ENCODE results near the gene ECD. TPM values are rescaled to one million over a fixed set of nuclear protein-coding genes. Genes with fewer than 3 reads are reported as not detected.

The ECD gene
- total RNA-seq (2014; rRNA removed; shearing (Covaris generic); ENCODE audit: low replicate concordance) = 38.3 and 39.6 TPM in 2 replicates

GRCh38 chr10:73167783-73168464 is at the start of gene ECD, which contains the start of gene FAM149B1:
ECD (minus strand) TSS chr10:73168008; CDS start chr10:73163937, 4,071 bp downstream.
FAM149B1 (plus strand) TSS chr10:73168119; CDS start chr10:73168340, 221 bp downstream.
- peak; percentile 94 for DNase-seq
- H3K27me3 ChIP-seq = no peaks in the 10 kb centered on the region
- no peaks in the 10 kb centered on the region; the same call in 1 of the 2 replicates for H3K9me3 ChIP-seq
- H3K36me3 ChIP-seq = peaks cover 28% of the 10 kb centered on the region
- peak within 1 kb of the TSS; percentile 68 for H3K4me3 ChIP-seq

- no peak for DNase-seq
- Histone ChIP-seq H3K4me3 (no peak overlapping the region), H3K36me3 (peaks cover 5% of the 10 kb centered on the region), H3K27me3 (no peaks in the 10 kb centered on the region), H3K9me3 (no peaks in the 10 kb centered on the region)
These were observed 47.9 kb upstream of the ECD start for GRCh38 chr10:73215749-73216148.

GRCh38 chr10:73211106-73211811 is 43.5 kb upstream of the ECD start:
- Histone ChIP-seq H3K27me3 (no peaks in the 10 kb centered on the region), H3K36me3 (no peaks in the 10 kb centered on the region; the same call in none of the 2 replicates), H3K4me3 (no peak overlapping the region), H3K9me3 (no peaks in the 10 kb centered on the region; the same call in 1 of the 2 replicates)
- no peak for DNase-seq

GRCh38 chr10:73210395-73211105 is 42.7 kb upstream of the ECD start:
- DNase-seq = no peak
- Histone ChIP-seq H3K27me3 (no peaks in the 10 kb centered on the region), H3K36me3 (no peaks in the 10 kb centered on the region; the same call in none of the 2 replicates), H3K9me3 (no peaks in the 10 kb centered on the region; the same call in 1 of the 2 replicates), H3K4me3 (no peak overlapping the region)

GRCh38 chr10:73209705-73210104 is 41.9 kb upstream of the ECD start:
- DNase-seq = no peak
- H3K4me3 ChIP-seq = no peak overlapping the region
- no peaks in the 10 kb centered on the region; the same call in 1 of the 2 replicates for H3K9me3 ChIP-seq

GRCh38 chr10:73207883-73208282 is 40.1 kb upstream of the ECD start:
- Histone ChIP-seq H3K9me3 (no peaks in the 10 kb centered on the region; the same call in 1 of the 2 replicates), H3K4me3 (no peak overlapping the region), H3K27me3 (no peaks in the 10 kb centered on the region), H3K36me3 (no peaks in the 10 kb centered on the region; the same call in none of the 2 replicates)
- peak; percentile 22 for DNase-seq

More at GRCh38 chr10:73209705-73210104, 41.9 kb upstream of the ECD start:
- no peaks in the 10 kb centered on the region; the same call in none of the 2 replicates for H3K36me3 ChIP-seq
- no peaks in the 10 kb centered on the region for H3K27me3 ChIP-seq

GRCh38 chr10:73206385-73206784 is 38.6 kb upstream of the ECD start:
- Histone ChIP-seq H3K36me3 (no peaks in the 10 kb centered on the region; the same call in none of the 2 replicates), H3K27me3 (no peaks in the 10 kb centered on the region), H3K9me3 (no peaks in the 10 kb centered on the region; the same call in 1 of the 2 replicates), H3K4me3 (no peak overlapping the region)
- no peak for DNase-seq

GRCh38 chr10:73205890-73206289 is 38.1 kb upstream of the ECD start:
- Histone ChIP-seq H3K9me3 (no peaks in the 10 kb centered on the region; the same call in 1 of the 2 replicates), H3K36me3 (no peaks in the 10 kb centered on the region; the same call in none of the 2 replicates)
- no peak for DNase-seq

GRCh38 chr10:73205081-73205480 is 37.3 kb upstream of the ECD start:
- Histone ChIP-seq H3K9me3 (no peaks in the 10 kb centered on the region; the same call in 1 of the 2 replicates), H3K27me3 (no peaks in the 10 kb centered on the region), H3K36me3 (no peaks in the 10 kb centered on the region; the same call in none of the 2 replicates), H3K4me3 (no peak overlapping the region)
- DNase-seq = no peak

More at GRCh38 chr10:73205890-73206289, 38.1 kb upstream of the ECD start:
- Histone ChIP-seq H3K4me3 (no peak overlapping the region), H3K27me3 (no peaks in the 10 kb centered on the region)

GRCh38 chr10:73190188-73190587 is 22.4 kb upstream of the ECD start:
- Histone ChIP-seq H3K4me3 (no peak overlapping the region), H3K36me3 (no peaks in the 10 kb centered on the region), H3K27me3 (no peaks in the 10 kb centered on the region), H3K9me3 (0 out of 2 replicates have a peak, but pooled peaks cover 1% of the 10 kb centered on the region)
- no peak for DNase-seq

GRCh38 chr10:73186266-73186665 is 18.5 kb upstream of the ECD start:
- H3K27me3 ChIP-seq = no peaks in the 10 kb centered on the region
- no peak overlapping the region for H3K4me3 ChIP-seq
- H3K36me3 ChIP-seq = peaks cover 9% of the 10 kb centered on the region
- no peak for DNase-seq
- no peaks in the 10 kb centered on the region for H3K9me3 ChIP-seq

- no peaks in the 10 kb centered on the region for H3K27me3 ChIP-seq
- no peak for DNase-seq
- peaks cover 9% of the 10 kb centered on the region for H3K36me3 ChIP-seq
These were observed 16.0 kb upstream of the ECD start for GRCh38 chr10:73183667-73184281.

GRCh38 chr10:73182568-73182967 is 14.8 kb upstream of the ECD start:
- peaks cover 9% of the 10 kb centered on the region for H3K36me3 ChIP-seq
- no peak for DNase-seq
- H3K4me3 ChIP-seq = no peak overlapping the region
- no peaks in the 10 kb centered on the region for H3K9me3 ChIP-seq
- no peaks in the 10 kb centered on the region for H3K27me3 ChIP-seq

More at GRCh38 chr10:73183667-73184281, 16.0 kb upstream of the ECD start:
- H3K9me3 ChIP-seq = no peaks in the 10 kb centered on the region
- no peak overlapping the region for H3K4me3 ChIP-seq

GRCh38 chr10:73174148-73174925 is 6.5 kb upstream of the ECD start:
- Histone ChIP-seq H3K27me3 (no peaks in the 10 kb centered on the region), H3K9me3 (no peaks in the 10 kb centered on the region), H3K4me3 (no peak overlapping the region), H3K36me3 (no peaks in the 10 kb centered on the region)
- DNase-seq = no peak

- Histone ChIP-seq H3K36me3 (no peaks in the 10 kb centered on the region), H3K4me3 (no peak overlapping the region), H3K27me3 (no peaks in the 10 kb centered on the region), H3K9me3 (no peaks in the 10 kb centered on the region; the same call in 1 of the 2 replicates)
- no peak for DNase-seq
These were observed 5.1 kb upstream of the ECD start for GRCh38 chr10:73172867-73173266.

All from MG63 (cell line).